ENCODE results near the gene CHAF1B. TPM values are rescaled to one million over a fixed set of nuclear protein-coding genes. Genes with fewer than 3 reads are reported as not detected.

The CHAF1B gene
- total and polyA plus RNA-seq, 9 of the 15 experiments (the other 6 are each of a cell fraction or from before 2014, with no cell fraction given) = 7.5 to 36.8 (median 21.0) TPM

DNA sequence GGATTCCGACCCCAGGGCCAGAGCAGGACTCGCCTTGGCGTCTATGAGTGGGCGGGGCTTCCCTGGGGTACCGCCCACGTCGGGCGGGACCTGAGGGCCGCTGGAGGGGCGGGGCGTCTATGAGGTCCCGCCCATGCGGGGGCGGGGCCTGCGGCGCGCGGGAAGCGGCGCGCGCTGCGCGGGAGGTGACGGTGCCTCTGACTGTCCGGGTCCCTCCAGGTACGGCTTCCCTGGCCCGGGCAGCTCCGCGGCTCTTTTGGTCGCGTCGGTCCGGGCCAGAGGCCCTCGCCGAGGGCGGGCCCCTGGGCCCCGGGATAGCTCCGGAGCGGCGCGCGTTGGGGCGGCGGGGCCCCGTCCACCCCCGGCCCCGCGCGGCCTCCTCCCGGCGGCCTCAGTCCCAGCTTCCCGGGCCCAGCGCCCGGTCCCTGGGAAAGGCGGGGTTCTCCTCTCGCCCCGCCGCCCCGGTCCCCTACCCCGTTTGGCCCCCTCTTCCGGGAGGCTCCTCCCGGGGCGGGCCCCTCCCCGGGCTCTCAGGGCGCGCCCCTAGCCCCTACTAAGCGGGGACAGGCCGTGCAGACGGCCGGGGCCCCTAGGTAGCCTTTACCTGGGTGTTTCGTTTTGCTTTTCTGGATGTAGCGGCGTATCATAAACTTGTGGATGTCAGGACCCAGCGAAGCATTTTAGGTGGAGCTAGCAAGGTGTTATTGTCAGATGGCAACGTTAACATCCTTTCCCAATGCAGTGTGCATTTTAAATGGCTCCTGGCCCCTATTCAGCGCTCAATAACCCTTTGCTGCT lies at the start of gene CHAF1B (continued):
- TF ChIP-seq, protein P1, sequence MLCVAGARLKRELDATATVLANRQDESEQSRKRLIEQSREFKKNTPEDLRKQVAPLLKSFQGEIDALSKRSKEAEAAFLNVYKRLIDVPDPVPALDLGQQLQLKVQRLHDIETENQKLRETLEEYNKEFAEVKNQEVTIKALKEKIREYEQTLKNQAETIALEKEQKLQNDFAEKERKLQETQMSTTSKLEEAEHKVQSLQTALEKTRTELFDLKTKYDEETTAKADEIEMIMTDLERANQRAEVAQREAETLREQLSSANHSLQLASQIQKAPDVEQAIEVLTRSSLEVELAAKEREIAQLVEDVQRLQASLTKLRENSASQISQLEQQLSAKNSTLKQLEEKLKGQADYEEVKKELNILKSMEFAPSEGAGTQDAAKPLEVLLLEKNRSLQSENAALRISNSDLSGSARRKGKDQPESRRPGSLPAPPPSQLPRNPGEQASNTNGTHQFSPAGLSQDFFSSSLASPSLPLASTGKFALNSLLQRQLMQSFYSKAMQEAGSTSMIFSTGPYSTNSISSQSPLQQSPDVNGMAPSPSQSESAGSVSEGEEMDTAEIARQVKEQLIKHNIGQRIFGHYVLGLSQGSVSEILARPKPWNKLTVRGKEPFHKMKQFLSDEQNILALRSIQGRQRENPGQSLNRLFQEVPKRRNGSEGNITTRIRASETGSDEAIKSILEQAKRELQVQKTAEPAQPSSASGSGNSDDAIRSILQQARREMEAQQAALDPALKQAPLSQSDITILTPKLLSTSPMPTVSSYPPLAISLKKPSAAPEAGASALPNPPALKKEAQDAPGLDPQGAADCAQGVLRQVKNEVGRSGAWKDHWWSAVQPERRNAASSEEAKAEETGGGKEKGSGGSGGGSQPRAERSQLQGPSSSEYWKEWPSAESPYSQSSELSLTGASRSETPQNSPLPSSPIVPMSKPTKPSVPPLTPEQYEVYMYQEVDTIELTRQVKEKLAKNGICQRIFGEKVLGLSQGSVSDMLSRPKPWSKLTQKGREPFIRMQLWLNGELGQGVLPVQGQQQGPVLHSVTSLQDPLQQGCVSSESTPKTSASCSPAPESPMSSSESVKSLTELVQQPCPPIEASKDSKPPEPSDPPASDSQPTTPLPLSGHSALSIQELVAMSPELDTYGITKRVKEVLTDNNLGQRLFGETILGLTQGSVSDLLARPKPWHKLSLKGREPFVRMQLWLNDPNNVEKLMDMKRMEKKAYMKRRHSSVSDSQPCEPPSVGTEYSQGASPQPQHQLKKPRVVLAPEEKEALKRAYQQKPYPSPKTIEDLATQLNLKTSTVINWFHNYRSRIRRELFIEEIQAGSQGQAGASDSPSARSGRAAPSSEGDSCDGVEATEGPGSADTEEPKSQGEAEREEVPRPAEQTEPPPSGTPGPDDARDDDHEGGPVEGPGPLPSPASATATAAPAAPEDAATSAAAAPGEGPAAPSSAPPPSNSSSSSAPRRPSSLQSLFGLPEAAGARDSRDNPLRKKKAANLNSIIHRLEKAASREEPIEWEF (CRISPR knock-in tag; IDR thresholded peaks at IDR 0.05) = no peak
- TF ChIP-seq ARID2 (IDR thresholded peaks at IDR 0.05) (no peak), NCOA2 (IDR thresholded peaks at IDR 0.05; ENCODE audit: partially characterized antibody in 2 of 2) (no peak), ARNT (IDR thresholded peaks at IDR 0.05) (no peak), ZNF121 (CRISPR knock-in tag; conservative IDR thresholded peaks at IDR 0.05) (no peak), NR2C1 (IDR thresholded peaks at IDR 0.05) (no peak), NR2C1 (tag; IDR thresholded peaks at IDR 0.05) (no peak), CBFA2T3 (IDR thresholded peaks at IDR 0.05) (no peak), TBP (optimal IDR thresholded peaks at IDR 0.05; ENCODE audit: low read depth, low read length) (peak; percentile 58), POLR2G (IDR thresholded peaks at IDR 0.05; ENCODE audit: low read depth, low read length) (peak; percentile 91), DPF2 (IDR thresholded peaks at IDR 0.05) (no peak), CSDE1 (IDR thresholded peaks at IDR 0.05) (no peak), ATF7 (IDR thresholded peaks at IDR 0.05) (peak; percentile 83), CEBPG (CRISPR knock-in tag; IDR thresholded peaks at IDR 0.05) (no peak), CEBPG (tag; conservative IDR thresholded peaks at IDR 0.05 in 1 of 2, IDR thresholded peaks at IDR 0.05 in 1 of 2) (no peak), CBX3 (IDR thresholded peaks at IDR 0.05; ENCODE audit: borderline replicate concordance in 1 of 2, low read length in 2 of 2) (no peak), RHOXF2B (CRISPR knock-in tag; conservative IDR thresholded peaks at IDR 0.05) (no peak), SUPT5H (IDR thresholded peaks at IDR 0.05) (peak; percentile 62; the same call in 1 of the 2 replicates), ZNF76 (CRISPR knock-in tag; IDR thresholded peaks at IDR 0.05; ENCODE audit: borderline replicate concordance) (no peak), ZNF197 (CRISPR knock-in tag; IDR thresholded peaks at IDR 0.05; ENCODE audit: low read depth) (no peak), TAL1 (IDR thresholded peaks at IDR 0.05) (no peak)
- TF ChIP-seq, protein P2, sequence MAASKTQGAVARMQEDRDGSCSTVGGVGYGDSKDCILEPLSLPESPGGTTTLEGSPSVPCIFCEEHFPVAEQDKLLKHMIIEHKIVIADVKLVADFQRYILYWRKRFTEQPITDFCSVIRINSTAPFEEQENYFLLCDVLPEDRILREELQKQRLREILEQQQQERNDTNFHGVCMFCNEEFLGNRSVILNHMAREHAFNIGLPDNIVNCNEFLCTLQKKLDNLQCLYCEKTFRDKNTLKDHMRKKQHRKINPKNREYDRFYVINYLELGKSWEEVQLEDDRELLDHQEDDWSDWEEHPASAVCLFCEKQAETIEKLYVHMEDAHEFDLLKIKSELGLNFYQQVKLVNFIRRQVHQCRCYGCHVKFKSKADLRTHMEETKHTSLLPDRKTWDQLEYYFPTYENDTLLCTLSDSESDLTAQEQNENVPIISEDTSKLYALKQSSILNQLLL (CRISPR knock-in tag; IDR thresholded peaks at IDR 0.05; ENCODE audit: borderline replicate concordance) = no peak
- TF ChIP-seq, protein P3, sequence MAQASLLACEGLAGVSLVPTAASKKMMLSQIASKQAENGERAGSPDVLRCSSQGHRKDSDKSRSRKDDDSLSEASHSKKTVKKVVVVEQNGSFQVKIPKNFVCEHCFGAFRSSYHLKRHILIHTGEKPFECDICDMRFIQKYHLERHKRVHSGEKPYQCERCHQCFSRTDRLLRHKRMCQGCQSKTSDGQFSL (CRISPR knock-in tag; IDR thresholded peaks at IDR 0.05) = no peak
- TF ChIP-seq, protein P3 (tag; IDR thresholded peaks at IDR 0.05) = no peak
